Measurements from ENCODE around the gene RACK1.

GRCh38 chr5:181258576-181258975, 14.9 kb upstream of the RACK1 start:
- TF ChIP-seq POLR2A (IDR thresholded peaks at IDR 0.05): no peak
- TF ChIP-seq, protein P1, sequence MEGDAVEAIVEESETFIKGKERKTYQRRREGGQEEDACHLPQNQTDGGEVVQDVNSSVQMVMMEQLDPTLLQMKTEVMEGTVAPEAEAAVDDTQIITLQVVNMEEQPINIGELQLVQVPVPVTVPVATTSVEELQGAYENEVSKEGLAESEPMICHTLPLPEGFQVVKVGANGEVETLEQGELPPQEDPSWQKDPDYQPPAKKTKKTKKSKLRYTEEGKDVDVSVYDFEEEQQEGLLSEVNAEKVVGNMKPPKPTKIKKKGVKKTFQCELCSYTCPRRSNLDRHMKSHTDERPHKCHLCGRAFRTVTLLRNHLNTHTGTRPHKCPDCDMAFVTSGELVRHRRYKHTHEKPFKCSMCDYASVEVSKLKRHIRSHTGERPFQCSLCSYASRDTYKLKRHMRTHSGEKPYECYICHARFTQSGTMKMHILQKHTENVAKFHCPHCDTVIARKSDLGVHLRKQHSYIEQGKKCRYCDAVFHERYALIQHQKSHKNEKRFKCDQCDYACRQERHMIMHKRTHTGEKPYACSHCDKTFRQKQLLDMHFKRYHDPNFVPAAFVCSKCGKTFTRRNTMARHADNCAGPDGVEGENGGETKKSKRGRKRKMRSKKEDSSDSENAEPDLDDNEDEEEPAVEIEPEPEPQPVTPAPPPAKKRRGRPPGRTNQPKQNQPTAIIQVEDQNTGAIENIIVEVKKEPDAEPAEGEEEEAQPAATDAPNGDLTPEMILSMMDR (IDR thresholded peaks at IDR 0.05 in 8 of 11, conservative IDR thresholded peaks at IDR 0.05 in 3 of 11): no peak

All from spleen (tissue), 7 donors.